ENCODE results near the gene RIN1.
A peak's percentile ranks its signal among the peaks of the same experiment; 100 is the strongest.

The RIN1 gene

DNA sequence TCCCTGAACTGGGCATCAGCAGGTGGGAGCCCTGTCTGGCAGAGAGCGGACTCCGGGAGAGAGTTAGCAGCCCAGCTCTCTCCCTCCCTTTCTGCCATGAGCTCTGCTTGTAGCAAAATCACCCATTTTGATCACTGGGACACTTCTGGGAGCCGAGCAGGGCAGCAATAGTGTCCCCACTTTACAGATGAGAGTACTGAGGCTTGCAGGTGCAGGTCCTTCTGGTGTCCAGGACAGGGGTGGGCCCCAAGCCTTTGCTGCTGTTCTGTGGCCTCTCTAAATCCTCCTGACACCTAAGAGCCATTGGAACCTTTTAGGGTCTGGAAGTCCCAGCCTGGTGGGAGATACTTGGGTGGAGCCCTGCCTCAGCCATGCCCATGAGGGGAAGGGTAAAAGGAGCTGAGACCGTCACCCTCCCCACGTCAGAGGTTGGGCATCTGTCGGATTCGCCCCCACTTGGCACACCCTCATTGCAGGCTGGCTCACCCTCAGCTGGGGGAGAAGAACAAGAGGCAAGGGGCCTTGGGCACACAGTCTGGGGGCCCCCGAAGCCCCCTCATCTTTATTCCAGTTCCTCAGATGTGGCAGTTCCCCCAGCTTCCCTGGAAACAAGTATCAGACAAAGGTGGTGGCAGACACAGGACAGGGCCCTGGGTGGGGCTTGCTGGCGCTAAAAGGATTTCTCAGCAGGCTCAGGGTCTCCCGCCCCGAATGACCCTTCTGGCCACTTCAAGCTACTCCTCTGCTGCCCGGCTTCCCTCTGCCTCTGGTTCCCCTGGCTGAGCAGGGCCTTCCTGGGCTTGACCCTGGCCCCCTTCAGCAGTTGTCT, 4.5 kb downstream of the RIN1 start:
- no peak overlapping the region for H3K4me3 ChIP-seq (ENCODE audit: low read depth, low read length)
- H3K36me3 ChIP-seq = no peaks in the 10 kb centered on the region
- H3K9me3 ChIP-seq = no peaks in the 10 kb centered on the region
- TF ChIP-seq, protein P1, sequence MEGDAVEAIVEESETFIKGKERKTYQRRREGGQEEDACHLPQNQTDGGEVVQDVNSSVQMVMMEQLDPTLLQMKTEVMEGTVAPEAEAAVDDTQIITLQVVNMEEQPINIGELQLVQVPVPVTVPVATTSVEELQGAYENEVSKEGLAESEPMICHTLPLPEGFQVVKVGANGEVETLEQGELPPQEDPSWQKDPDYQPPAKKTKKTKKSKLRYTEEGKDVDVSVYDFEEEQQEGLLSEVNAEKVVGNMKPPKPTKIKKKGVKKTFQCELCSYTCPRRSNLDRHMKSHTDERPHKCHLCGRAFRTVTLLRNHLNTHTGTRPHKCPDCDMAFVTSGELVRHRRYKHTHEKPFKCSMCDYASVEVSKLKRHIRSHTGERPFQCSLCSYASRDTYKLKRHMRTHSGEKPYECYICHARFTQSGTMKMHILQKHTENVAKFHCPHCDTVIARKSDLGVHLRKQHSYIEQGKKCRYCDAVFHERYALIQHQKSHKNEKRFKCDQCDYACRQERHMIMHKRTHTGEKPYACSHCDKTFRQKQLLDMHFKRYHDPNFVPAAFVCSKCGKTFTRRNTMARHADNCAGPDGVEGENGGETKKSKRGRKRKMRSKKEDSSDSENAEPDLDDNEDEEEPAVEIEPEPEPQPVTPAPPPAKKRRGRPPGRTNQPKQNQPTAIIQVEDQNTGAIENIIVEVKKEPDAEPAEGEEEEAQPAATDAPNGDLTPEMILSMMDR (IDR thresholded peaks at IDR 0.05; ENCODE audit: low read depth, low read length) = no peak
- no peaks in the 10 kb centered on the region for H3K27me3 ChIP-seq
- H3K4me1 ChIP-seq = peaks cover 32% of the 10 kb centered on the region
- no peak for DNase-seq

DNA sequence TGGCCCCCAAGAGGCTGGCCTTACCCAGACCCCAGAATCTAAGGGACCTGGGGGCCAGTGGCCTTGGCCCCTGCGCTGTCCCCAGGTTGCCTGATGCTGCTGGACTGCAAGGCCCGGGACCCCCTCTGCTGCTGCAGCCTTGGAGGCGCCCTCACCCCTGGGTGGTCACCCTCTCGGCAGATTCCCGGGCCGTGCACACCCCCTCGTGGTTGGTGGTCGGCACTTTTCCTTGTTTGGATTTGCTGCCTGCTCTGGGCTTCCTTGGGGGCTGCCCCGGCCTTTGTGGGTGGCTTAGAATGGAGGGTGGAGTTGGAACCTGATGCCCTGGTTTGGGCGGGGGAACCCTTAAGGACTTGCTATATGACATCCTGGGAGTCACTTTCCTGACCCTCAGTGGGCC, 5.3 kb downstream of the RIN1 start:
- Histone ChIP-seq H3K9me3 (no peaks in the 10 kb centered on the region), H3K36me3 (no peaks in the 10 kb centered on the region), H3K4me1 (peaks cover 29% of the 10 kb centered on the region), H3K27me3 (no peaks in the 10 kb centered on the region), H3K4me3 (ENCODE audit: low read depth, low read length) (no peak overlapping the region)
- DNase-seq = no peak
- TF ChIP-seq, protein P1 (IDR thresholded peaks at IDR 0.05; ENCODE audit: low read depth, low read length) = peak; percentile 23; the same call in 1 of the 2 replicates

DNA sequence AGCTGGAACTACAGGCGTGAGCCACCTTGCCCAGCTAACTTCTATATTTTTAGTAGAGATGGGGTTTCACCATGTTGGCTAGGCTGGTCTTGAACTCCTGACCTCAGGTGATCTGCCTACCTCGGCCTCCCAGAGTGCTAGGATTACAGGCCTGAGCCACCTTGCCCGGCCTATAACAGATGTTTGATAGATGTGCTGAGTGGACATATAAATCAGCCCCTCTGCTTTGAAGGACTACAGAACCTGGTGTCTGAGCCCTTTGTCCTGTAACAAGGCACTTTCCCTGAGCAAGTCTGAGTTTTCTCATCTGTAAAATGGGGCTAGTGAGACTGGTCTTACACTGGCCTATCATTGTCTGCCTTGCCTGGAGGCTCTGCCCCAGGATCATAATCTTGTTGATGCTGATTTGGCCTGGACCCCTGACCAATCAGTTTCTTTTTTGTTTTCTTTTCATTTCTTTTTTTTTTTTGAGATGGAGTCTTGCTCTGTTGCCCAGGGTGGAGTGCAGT, 7.0 kb downstream of the RIN1 start:
- Histone ChIP-seq H3K4me1 (peaks cover 22% of the 10 kb centered on the region), H3K4me3 (ENCODE audit: low read depth, low read length) (no peak overlapping the region)
- DNase-seq = no peak

DNA sequence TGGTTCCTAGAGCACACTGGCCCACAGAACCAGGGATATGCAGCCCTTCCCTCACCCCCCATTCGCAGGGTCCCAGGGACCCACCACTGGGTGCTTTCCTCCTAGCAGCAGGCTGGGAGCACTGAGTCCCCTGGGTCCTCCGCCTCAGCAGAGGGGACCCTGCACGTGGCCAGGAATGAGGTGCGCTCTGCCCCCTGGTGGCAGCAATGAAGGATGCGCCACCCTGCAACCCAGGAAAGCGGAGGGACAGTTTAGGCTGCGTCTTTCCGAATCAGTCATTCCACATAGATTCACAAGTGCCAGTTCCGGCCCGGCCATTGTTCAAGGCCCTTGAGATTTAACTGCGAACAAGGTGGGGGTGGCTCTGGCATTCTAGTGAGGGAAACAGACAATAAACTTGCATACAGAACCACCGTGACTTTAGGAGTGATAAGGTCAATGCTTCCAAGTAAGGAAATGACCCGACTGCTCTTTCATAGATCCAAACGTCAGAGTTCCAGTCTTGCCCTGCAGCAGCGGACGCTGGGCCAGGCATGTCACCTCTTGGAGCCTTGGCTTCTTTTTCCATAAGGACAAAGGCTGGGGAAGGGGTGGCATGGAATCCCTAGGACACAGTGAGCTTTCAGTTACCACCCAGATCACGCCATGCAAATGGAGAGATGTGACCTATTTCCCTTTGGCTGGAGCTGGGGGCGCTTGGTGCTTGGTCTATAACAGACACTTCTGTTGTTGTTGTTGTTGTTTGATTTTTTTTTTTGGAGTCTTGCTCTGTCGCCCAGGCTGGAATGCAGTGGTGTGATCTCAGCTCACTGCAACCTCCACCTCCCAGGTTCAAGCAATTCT, 7.7 kb downstream of the RIN1 start:
- TF ChIP-seq, protein P1 (IDR thresholded peaks at IDR 0.05; ENCODE audit: low read depth, low read length) = peak; percentile 88
- H3K4me3 ChIP-seq (ENCODE audit: low read depth, low read length) = peak overlapping the region; percentile 32
- peak; percentile 90 for DNase-seq
- H3K36me3 ChIP-seq = no peaks in the 10 kb centered on the region
- no peaks in the 10 kb centered on the region for H3K9me3 ChIP-seq
- H3K4me1 ChIP-seq = peaks cover 22% of the 10 kb centered on the region
- H3K27me3 ChIP-seq = no peaks in the 10 kb centered on the region

More for the DNA sequence above, 7.0 kb downstream of the RIN1 start:
- Histone ChIP-seq H3K27me3 (no peaks in the 10 kb centered on the region), H3K36me3 (no peaks in the 10 kb centered on the region), H3K9me3 (no peaks in the 10 kb centered on the region)
- TF ChIP-seq, protein P1 (IDR thresholded peaks at IDR 0.05; ENCODE audit: low read depth, low read length) = no peak

DNA sequence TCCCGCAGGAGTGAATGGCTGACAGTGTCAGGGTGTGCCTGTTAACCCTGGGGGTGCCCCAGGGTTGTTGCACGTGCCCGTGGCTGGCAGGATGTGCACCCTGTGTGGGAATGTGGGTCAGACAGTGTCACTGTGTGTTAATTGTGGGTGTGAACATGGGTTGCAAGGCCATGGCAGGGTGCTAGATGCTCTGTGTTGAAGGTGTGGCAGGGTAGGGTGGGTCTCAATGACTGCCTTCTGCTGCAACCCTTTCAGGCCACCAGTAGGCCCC, 8.3 kb downstream of the RIN1 start:
- Histone ChIP-seq H3K4me3 (ENCODE audit: low read depth, low read length) (no peak overlapping the region), H3K4me1 (peaks cover 22% of the 10 kb centered on the region)

More for the DNA sequence above, 8.3 kb downstream of the RIN1 start:
- TF ChIP-seq, protein P1 (IDR thresholded peaks at IDR 0.05; ENCODE audit: low read depth, low read length) = no peak
- Histone ChIP-seq H3K27me3 (no peaks in the 10 kb centered on the region), H3K36me3 (no peaks in the 10 kb centered on the region), H3K9me3 (no peaks in the 10 kb centered on the region)
- DNase-seq = no peak

Data from BE2C (cell line).